OCI-LY3 (cell line): ENCODE measurements around the gene CCDC8.

Experiments
- EZH2phosphoT487 ChIP-seq: fragments of 200-600 bp; shearing (Covaris generic); IDR thresholded peaks from 2 replicates; pipeline ENCODE4 v1.6.1; 2018; ENCODE audit warnings: antibody characterized with exemption, mixed run types, low read depth
- TF ChIP-seq, protein P1 (sequence below): fragments of 200-600, 300-600 bp; sonication (generic); IDR thresholded peaks from 2 replicates; pipeline ENCODE4 v1.5.1; 2014; ENCODE audit warnings: antibody characterized with exemption, low read length, low read depth

DNA sequence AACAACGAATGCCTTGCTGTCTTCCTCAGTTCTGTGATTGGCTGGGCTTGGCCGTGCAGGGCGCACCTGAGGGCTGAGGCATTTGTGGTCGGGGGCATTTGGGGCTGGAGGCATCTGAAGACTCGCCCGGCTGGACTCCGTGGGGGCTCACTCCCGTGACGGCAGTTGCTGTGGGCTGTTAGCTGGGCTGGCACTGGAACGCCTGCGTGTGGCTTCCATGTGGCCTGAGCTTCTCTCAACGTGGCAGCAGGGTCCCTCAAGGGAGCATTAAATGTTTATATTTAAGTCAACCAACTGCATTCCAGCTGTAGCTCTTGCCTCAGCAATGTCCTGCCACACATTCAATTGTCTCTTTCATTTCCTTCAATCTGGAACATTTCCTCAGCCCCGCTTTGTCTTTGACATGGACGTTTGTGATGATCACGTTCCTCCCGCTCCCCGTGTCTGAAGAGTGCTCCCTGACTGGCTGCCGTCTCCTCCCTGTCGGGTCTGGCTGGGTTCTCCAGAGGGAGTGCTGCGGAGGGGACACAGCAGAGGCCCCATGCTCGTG is 21.0 kb downstream of the CCDC8 start:
- TF ChIP-seq, protein P1, sequence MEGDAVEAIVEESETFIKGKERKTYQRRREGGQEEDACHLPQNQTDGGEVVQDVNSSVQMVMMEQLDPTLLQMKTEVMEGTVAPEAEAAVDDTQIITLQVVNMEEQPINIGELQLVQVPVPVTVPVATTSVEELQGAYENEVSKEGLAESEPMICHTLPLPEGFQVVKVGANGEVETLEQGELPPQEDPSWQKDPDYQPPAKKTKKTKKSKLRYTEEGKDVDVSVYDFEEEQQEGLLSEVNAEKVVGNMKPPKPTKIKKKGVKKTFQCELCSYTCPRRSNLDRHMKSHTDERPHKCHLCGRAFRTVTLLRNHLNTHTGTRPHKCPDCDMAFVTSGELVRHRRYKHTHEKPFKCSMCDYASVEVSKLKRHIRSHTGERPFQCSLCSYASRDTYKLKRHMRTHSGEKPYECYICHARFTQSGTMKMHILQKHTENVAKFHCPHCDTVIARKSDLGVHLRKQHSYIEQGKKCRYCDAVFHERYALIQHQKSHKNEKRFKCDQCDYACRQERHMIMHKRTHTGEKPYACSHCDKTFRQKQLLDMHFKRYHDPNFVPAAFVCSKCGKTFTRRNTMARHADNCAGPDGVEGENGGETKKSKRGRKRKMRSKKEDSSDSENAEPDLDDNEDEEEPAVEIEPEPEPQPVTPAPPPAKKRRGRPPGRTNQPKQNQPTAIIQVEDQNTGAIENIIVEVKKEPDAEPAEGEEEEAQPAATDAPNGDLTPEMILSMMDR: no peak
- TF ChIP-seq EZH2phosphoT487: no peak
